Medulla oblongata (tissue), 1 donor: ENCODE measurements around the gene RNF44.
A peak's percentile ranks its signal among the peaks of the same experiment; 100 is the strongest.
"Not testable (repeated sequence)": the region's sequence is repeated elsewhere in the genome, so short reads cannot be mapped to it uniquely, and the experiment has no call there.

ENCODE experiments used
- DNase-seq: peaks from one replicate; pipeline ENCODE4 v3.0.0-alpha.2; 2015; ENCODE audit errors: extremely low spot score

RNF44 gene

DNA sequence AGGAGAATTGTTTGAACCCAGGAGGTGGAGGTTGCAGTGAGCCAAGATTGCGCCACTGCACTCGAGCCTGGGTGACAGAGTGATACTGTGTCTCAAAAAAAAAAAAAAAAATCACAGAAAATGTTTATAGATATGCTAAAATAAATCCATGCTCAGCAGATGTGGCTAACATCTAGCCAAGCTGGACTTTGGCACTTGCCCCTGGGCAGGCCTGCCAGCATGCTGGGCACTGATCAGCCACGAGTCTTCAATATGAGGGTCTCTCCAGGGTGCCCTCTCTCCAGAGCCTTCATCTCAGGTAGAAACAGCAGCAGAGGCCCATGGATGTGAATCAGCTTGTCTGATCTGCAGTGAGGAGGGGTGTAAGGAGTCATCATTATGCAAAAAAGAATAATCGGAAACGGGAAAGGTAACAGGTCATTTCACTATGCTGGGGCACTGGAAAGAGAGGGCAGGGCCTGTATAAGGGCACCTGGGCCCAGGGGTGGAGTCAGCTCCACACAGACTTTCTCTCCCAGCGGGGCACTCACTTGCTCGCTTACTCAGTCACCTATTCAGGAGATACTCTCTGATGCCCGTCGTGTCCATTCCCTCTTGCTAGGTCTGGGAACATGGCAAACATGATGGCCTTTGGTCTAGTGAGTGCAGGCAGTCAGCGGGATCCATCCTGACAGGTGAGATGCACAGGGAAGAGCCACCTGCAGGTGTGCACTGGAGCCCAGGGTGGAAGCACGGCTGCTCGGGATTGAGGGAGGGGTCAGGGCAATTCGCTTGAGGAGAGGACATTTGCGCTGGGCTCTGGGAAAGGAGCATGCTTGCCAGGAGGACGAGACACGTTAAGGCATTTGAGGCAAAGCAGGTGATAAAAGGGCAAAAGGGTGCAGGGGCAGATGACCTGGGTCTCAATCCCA is 17.1 kb downstream of the RNF44 start:
- no peak for DNase-seq

DNA sequence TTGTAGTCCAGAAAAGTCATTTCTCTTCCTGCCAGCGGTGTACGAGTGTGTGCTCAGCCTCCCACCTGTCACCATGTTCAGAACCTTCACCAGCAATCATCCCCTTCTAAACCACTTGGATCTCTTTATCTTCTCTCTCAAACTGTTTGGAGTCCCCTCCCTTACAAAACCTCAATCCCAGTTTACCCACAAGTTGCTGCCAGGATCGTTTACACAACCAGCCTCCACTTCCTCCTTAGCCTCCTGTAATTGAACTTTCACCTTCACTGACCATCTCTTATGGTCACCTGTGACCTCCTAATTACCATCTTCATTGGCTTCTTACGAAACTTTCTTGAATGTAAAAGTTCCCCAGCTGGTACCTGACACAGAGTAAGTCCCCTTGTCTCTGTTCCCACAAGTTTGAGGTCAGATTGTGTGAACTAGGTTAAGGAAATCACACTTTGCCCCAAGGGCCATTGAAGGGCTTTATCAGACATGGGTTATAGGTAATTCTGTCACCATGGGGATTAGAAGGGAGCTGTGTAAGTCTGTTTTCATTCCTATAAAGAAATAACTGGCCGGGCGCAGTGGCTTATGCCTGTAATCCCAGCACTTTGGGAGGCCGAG is 20.0 kb downstream of the RNF44 start:
- DNase-seq, result no peak

DNA sequence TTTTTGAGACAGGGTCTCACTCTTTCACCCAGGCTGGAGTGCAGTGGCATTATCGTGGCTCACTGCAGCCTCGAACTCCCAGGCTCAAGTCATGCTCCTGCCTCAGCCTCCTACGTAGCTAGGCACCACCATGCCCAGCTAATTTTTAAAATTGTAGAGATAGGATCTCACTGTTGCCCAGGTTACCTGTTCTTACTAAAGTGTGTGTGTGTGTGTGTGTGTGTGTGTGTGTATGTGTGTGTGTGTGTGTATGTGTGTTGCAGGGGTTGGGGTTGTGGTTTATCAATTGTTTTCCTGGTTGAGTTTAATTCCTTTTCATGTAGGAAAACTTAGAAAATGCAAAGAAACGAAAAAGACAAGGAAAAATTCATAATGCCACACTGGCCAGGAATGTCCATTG is 21.8 kb downstream of the RNF44 start:
- no peak for DNase-seq

DNA sequence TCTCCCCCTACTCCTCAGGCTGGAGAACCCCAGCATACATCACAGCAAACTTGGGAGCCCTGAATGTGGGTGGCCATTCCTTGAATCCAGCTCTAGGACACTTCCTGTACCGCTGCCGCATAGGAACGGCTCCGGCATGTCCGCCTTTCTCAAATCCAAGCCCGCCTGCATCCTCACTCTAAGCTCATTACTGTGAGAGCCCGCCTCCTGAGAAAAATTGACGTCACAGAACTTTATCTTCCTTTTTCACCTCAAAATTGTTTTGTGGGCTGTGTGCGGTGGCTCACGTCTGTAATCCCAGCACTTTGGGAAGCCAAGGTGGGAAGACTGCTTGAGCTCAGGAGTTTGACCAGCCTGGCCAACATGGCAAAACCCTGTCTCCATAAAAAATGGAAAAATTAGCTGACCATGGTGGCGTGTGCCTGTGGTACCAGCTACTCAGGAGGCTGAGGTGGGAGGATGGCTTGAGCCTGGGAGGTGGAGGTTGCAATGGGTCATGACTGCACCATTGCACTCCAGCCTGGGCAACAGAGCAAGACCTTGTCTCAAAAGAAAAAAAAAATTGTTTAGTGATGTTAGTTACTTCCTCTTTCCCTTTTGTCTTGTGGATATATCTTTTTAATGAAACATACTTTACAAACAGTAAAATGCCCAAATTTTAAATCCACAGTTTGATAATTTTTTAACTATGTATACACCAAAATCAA is 22.8 kb downstream of the RNF44 start:
- no peak for DNase-seq

DNA sequence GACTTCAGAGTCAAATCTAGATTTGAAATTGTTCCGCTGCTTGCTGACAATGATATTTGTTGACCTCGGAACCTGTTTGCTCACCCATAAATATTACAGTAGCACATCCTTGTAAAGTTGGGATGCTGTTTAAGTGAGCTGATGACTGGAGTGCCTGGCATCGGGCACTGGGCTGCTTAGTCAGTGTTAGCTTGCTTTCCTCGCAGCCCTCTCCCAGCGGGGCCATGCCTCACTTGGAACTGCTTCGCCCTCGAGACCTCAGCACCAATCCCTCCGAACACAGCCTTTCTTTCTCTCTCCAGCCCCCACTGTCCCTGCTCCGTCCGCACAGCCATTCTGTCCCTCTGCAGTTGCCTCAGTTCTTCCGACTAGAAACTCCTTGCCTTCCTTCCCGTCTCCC is 23.4 kb downstream of the RNF44 start:
- no peak for DNase-seq

DNA sequence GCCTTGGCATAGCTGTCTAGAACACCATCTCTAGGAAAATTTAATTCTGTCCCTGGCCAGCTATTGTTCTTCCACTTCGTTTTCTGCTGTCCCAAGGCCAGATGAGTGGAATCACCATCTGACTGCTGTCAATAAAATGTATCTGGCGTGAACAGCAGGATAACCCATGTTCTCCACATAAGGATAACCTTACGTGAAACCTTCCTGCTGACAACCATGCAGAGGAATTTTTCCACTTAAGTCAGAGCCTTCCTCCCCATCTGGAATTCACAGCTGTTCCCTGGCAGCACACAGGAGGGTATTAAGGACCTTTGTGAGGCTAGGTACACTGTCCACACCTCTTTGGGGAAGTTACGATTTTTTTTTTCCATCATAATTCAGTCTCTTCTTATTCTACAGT is 28.6 kb downstream of the RNF44 start:
- no peak for DNase-seq

DNA sequence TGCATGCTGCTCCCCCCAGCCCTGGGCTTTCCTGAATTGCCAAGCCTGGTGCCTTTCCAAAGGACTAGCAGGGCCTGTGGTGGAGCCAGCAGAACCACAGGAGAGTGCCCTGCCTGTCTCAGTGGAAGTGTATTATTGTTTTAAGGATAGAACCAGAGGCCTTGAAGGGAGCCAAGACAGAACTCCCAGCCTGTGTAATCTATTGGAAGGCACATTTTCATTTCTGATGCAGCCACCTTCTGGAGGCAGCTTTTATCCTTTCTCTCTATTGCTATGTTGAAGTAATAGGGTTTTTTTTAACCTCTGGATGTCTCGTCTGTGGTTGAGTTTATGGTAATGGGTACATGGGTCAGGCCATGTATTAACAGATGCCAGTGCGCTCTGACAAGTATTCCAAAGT is 29.3 kb downstream of the RNF44 start:
- peak; percentile 29 for DNase-seq

DNA sequence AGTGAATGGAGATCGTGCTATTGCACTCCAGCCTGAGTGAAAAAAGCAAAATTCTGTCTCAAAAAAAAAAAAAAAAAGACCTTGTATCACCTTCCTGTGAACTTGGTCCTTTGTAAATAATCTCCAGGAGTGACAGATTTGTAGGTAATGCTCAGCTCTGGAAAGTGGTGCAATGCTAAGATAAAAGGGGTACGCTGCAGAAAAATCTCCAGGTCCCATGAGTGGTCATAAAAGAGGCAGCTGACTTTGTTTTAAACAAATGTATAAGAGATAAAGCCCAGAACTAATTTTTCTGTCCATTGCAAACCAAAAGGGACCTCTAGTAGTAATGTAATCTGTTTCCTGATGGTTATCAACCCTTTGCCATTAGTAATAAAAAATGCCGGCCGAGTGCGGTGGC is 33.7 kb downstream of the RNF44 start:
- DNase-seq, result no peak

DNA sequence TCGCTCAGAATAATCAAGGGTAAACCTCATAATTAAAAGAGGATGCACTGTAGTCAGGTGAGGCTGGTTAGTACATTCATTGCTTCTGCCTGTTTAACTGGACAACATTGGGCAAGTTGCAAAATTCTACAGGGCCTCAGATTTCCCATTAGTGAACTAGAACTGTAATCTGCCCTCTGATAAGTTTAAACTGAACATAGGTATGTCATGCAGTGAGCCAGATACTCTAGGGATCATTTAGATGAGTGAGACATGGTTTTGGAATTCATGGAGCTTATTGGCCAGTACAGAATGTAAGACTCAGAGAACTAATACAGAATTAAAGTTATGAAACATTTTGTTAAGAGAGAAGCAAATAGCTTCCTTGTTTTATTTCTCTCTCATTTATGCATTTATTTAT is 35.9 kb downstream of the RNF44 start:
- DNase-seq, result no peak

DNA sequence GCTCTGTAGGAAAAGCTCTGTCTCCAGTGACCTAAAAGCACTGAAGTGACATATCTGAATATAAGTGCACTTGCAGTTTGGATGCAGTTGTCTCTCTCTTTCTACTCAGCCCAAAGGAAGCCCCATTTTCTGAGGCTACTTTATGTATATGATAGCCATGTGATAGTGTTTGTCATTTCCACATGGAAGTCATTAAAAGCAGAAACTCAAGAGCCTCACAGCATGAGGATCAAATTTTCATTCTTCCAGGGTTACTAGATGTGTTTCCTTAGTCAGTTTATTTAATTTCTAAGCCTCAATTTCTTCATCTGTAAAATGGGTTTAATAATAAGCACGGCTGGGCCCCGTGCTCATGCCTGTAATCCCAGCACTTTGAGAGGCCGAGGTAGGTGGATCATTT is 36.7 kb downstream of the RNF44 start:
- no peak for DNase-seq

DNA sequence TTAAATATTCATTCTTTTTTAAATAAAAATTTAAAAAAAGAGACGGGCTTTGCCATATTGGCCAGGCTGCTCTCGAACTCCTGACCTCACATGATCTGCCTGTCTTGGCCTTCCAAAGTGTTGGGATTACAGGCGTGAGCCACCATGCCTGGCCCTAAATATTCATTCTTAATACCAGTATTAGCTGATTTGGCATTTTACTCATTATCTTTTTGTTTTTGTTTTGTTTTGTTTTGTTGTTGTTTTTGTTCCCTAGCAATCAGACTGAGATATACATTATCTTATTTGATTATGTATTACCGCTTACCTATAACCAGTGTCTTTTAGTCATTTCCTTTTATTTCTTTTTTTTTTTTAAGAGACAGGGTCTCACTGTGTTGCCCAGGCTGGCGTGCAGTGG is 37.9 kb downstream of the RNF44 start:
- no peak for DNase-seq

DNA sequence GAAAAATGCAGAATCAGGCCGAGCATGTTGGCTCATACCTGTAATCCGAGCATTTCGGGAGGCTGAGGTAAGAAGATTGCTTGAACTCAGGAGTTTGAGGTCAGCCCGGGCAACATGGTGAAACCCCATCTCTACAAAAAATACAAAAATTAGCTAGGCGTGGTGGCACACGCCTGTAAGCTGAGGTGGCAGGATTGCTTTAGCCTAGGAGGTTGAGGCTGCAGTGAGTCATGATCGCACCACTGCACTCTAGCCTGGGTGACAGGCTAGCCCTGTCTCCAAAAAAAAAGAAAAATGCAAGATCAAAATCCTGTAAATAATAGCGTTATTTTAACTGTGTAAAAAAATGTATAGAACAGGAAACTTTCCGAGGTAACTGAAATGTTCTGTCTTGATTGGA is 39.4 kb downstream of the RNF44 start:
- no peak for DNase-seq

DNA sequence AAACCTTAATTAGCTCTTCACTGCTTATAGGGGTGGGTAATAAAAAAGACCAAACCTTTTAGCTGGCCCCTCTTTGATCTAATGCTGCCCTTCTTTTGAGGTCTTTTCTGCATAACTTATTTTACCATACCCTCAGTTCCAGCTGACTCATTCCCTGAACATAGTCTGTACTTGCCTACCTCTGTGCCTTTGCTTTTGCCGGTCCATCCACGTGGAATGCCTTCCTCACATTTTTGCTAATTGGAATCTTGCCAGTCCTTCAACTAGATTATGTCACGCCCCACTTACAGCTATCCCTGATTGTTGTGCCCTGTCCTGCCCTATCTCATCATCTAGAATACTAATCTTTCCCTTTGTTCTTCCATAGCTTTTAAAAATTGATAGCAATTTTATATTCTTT is 44.8 kb downstream of the RNF44 start:
- no peak for DNase-seq

DNA sequence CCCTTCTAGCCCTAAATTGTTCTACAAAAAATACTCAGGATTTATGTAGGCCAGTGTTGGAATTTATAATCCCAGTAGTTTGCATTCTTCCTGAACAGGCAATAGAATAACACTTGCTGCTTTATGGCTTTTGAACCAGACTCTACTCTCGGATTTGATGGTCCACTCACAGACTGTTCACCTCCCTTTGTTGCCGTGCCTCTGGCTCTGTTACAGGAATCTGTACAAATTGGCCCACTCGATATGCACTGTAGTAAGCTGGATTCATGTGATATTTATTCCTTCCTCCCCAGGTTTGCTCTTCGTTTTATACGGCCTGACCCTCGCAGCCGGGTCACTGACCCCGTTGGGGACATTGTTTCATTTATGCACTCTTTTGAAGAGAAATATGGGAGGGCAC is 45.3 kb downstream of the RNF44 start:
- no peak for DNase-seq

DNA sequence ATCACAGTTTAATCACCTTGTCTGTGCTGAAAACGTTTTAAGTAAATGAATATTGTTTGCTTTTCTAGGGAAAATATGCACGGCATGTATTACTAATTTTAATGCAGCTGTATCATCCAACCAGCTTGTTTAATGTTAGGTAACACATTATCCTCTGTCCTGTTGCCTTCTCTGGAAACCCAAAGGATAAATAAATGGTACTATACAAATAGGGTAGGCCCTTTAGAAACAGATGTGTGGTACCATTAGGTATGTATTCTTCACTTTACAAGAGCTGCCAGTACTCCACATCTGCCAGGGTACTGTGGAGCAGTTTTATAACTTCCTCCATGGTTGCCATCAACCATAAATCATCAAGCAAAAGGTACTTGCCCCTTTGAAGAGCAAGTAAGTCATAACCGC is 46.1 kb downstream of the RNF44 start:
- no peak for DNase-seq

DNA sequence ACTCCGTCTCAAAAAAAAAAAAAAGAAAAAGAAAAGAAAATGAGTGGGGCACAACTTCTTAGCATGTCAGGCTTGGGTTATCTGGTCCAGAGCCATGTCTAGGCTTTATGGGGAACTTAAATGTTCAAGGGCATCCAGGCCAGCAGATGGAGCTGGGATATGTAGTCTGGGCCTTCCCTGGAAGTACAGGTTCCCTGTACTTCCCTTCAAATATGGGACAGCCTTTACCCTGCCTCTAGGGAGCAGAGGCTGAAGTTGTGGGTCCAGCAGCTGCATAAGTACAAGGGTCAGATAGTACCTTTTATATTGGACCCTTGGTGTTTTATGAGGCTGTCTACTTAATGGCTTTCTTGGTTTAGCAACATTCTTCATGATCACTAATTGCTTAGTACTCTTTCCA is 46.9 kb downstream of the RNF44 start:
- DNase-seq, result no peak

DNA sequence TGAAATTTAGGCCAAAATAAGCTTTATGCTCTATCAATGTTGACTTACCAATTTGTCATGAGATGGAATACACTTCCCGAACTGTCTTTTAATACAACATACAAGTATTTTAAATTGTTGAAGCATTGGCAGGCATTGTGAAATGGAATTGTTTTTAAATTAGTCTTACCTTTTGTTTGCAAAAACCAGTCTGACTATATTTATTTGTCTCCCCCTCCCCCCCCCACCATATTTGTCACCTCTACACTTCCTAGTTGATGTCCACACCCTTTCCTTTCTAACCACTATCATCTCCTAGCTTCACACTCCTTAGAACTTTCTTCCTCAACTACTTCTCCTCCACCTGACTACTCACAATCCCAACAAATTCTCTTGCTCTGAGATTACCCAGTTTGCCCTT is 48.1 kb downstream of the RNF44 start:
- no peak for DNase-seq

DNA sequence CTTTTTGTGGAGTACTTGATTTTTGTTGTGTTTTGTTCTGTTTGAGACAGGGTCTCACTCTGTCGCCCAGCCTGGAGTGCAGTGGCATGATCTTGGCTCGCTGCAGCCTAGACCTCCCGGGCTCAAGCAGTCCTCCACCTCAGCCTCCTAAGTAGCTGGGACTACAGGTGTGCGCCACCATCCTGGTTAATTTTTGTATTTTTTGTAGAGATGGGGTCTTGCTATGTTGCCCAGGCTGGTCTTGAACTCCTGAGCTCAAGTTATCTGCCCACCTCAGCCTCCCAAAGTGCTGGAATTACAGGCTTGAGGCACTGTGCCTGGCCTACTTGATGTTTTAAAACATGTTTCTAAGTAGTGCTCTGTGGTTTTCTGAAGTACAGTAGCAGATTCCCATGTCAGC is 50.0 kb downstream of the RNF44 start:
- DNase-seq, result not testable (repeated sequence)

DNA sequence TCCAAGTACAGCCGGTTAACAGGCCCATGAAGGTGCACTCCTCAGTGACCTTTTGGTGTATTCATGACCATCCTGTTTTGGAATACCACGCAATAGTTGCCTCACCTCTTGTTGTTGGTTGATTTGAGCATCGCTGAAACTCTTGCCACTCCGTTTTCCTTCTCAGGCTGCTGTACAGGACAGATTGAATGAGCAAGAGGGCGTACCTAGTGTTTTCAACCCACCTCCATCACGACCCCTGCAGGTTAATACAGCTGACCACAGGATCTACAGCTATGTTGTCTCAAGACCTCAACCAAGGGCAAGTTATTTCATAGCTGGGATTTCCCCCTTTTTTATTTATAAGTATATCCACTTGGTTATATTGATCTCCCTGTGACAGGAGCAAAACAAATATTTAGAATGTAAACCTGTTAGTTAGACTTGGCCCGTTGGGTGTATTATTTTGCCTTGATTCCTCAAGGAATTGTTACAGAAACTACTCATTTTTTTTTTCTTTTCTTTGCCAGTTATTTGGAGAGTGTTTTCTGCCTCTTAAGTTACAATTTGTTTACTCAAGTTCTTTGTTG is 50.9 kb downstream of the RNF44 start:
- no peak for DNase-seq

DNA sequence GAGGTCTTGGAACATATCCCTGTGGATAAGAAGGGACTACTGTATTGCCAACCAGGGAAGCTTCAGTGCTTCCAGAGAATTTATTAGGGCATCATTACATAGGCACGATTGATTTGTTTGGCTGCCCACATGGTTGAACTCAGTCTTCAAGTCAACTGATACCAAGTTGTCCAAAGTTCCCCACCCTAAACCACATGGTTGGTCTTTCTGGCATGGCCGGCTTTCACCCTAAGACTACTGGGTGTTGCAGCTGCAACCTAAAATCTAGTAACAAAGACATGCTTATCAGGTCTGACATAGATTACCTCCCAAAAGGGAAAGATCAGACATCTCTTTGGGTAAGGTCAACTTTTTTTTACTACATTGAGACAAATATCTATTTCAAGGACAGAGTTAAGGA is 52.0 kb downstream of the RNF44 start:
- DNase-seq, result no peak

DNA sequence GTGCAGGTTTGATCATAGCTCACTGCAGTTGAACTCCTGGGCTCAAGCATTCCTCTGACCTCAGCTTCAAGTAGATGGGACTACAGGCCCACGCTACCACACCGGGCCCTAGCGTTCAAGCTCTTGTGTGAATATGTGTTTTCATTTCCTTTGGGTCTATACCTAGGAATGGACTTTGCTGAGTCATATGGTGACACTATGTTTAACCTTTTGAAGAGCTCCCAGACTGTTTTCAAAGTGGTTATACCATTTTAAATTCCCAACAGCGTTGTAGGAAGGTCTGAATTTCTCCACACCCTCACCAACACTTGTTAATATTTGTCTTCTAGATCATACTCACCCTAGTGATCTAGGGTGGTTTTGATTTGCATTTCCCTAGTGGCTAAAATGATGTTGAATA is 55.5 kb downstream of the RNF44 start:
- DNase-seq, result no peak
